GM18505 (cell line): ENCODE measurements around the gene GPR42.

Experiments
- ATAC-seq: cut with Tn5 transposase; IDR thresholded peaks from one replicate; pipeline ENCODE4 v1.9.1; 2021; ENCODE audit not compliant: unreplicated experiment
- POLR2A ChIP-seq: IDR thresholded peaks from 4 replicates; pipeline ENCODE4 v1.6.1; 2011; ENCODE audit warnings: borderline replicate concordance; ENCODE audit not compliant: insufficient read depth, insufficient read length; ENCODE audit errors: extremely low read depth

Gene GPR42

GRCh38 chr19:35419805-35420204 lies 48.9 kb downstream of the GPR42 start:
- no peak for ATAC-seq
- no peak for TF ChIP-seq POLR2A

- no peak for TF ChIP-seq POLR2A
- ATAC-seq: no peak
These were observed 50.5 kb downstream of the GPR42 start for GRCh38 chr19:35421362-35421761.
